ENCODE measurements around the gene CRYBA1.

DNA sequence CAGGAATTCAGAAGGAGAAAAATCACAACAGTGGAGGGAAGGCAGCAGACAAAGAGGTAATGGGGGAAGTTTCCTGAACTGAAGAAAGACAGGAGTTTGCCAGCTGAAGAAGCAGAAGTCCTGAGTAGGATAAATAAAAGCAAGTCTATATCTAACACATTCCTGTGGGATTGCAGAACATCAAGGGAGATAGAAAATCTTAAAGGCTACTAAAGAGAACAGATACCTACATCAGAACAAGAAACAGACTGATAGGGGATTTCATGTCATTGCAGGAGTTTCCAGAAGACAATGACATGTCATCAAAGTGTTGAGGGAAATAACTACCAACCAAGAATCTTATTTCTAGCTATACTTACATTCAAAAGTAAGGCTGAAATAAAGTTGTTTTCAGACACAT, 21.3 kb upstream of the CRYBA1 start:
- no peak for TF ChIP-seq FOXK2 (IDR thresholded peaks at IDR 0.05)
- TF ChIP-seq FOXM1 (IDR thresholded peaks at IDR 0.05; ENCODE audit: borderline replicate concordance), result no peak
- no peak for TF ChIP-seq FOXA1 (IDR thresholded peaks at IDR 0.05)
- no peak for TF ChIP-seq ZNF384 (IDR thresholded peaks at IDR 0.05)
- TF ChIP-seq LEF1 (IDR thresholded peaks at IDR 0.05; ENCODE audit: borderline replicate concordance), result no peak
- no peak for TF ChIP-seq SP1 (IDR thresholded peaks at IDR 0.05)
- TF ChIP-seq ELF4 (IDR thresholded peaks at IDR 0.05), result no peak
- no peak for TF ChIP-seq ARNT (IDR thresholded peaks at IDR 0.05)
- TF ChIP-seq BHLHE40 (IDR thresholded peaks at IDR 0.05; ENCODE audit: borderline replicate concordance), result no peak
- TF ChIP-seq NFRKB (IDR thresholded peaks at IDR 0.05), result no peak
- no peak for TF ChIP-seq TARDBP (IDR thresholded peaks at IDR 0.05)
- TF ChIP-seq HDGF (IDR thresholded peaks at IDR 0.05; ENCODE audit: borderline replicate concordance), result no peak
- TF ChIP-seq SUZ12 (IDR thresholded peaks at IDR 0.05), result no peak
